Measurements from ENCODE around the gene SMYD3. TPM values are rescaled to one million over a fixed set of nuclear protein-coding genes. Genes with fewer than 3 reads are reported as not detected.

Gene SMYD3
- total and polyA plus RNA-seq, 9 of the 15 experiments (the other 6 are each of a cell fraction or from before 2014, with no cell fraction given): 128 to 440 (median 197) TPM

DNA sequence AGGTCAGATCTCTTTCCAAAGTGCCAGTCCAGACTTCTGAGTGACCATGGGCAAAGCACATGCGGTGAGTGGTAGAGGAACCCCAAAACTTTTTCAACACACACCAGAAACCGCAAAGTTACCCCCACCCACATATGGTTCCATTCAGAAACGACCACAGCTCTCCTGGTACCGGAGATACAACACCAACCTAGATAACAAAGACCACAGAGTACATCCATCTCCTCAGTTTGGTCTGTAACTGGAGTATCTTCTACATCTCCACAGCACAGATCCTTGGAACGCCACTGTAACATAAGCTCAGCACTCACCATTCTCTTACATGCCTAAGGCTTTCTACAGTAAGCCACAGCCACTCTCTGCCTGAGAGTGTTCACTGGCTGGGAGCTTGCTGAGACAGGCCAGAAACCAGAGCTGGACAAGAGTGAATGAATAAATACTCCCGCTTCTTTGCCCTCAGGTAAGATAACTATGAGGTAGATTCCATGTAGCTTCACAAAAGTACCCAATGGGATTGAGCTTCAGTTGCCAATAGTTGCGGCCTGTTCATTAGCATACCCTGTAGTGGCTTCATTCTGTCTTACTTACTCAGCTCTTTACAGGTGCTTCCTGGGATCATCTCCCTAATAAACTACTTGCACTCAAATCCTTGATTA, 81.8 kb downstream of the SMYD3 start (continued):
- TF ChIP-seq CXXC5 (CRISPR knock-in tag; IDR thresholded peaks at IDR 0.05) (peak; percentile 69), JUND (IDR thresholded peaks at IDR 0.05; ENCODE audit: borderline replicate concordance, low read depth, low read length) (no peak; the same call in 1 of the 2 replicates), JUND (tag; IDR thresholded peaks at IDR 0.05; ENCODE audit: borderline replicate concordance, low read depth, low read length) (peak; percentile 41; the same call in 1 of the 3 replicates), ZNF75A (CRISPR knock-in tag; IDR thresholded peaks at IDR 0.05) (no peak), NR2F6 (CRISPR knock-in tag; IDR thresholded peaks at IDR 0.05) (no peak), ZNF707 (CRISPR knock-in tag; conservative IDR thresholded peaks at IDR 0.05) (no peak), CREB1 (IDR thresholded peaks at IDR 0.05) (0 out of 2 replicates have a peak, but pooled peaks have one; percentile 33), CREB1 (CRISPR knock-in tag; IDR thresholded peaks at IDR 0.05) (no peak), ZNF583 (CRISPR knock-in tag; IDR thresholded peaks at IDR 0.05) (0 out of 2 replicates have a peak, but pooled peaks have one; percentile 14), ATF1 (CRISPR knock-in tag; IDR thresholded peaks at IDR 0.05) (no peak), ATF1 (tag; IDR thresholded peaks at IDR 0.05) (peak; percentile 36; the same call in 1 of the 2 replicates), NBN (IDR thresholded peaks at IDR 0.05; ENCODE audit: low read depth) (0 out of 2 replicates have a peak, but pooled peaks have one; percentile 49), KDM5B (IDR thresholded peaks at IDR 0.05; ENCODE audit: insufficient replicate concordance, low read depth, low read length) (peak; percentile 31), NCOA1 (IDR thresholded peaks at IDR 0.05; ENCODE audit: low read depth) (peak; percentile 54; the same call in 1 of the 2 replicates), SNIP1 (IDR thresholded peaks at IDR 0.05; ENCODE audit: low read depth) (no peak), HDAC1 (IDR thresholded peaks at IDR 0.05) (peak in 1 of 2 experiments; percentile 54; a peak in 1 of 4 replicates), BRD4 (IDR thresholded peaks at IDR 0.05) (peak; percentile 61; the same call in 1 of the 2 replicates), ARNT (IDR thresholded peaks at IDR 0.05) (0 out of 4 replicates have a peak, but pooled peaks of 1 of the 2 experiments have one; percentile 48), KAT2B (IDR thresholded peaks at IDR 0.05; ENCODE audit: low read depth, low read length) (no peak), FOSL1 (tag; conservative IDR thresholded peaks at IDR 0.05) (peak; percentile 52; the same call in 1 of the 2 replicates), KDM1A (IDR thresholded peaks at IDR 0.05) (peak; percentile 73 to 81), MTA1 (IDR thresholded peaks at IDR 0.05; ENCODE audit: borderline replicate concordance) (0 out of 2 replicates have a peak, but pooled peaks have one; percentile 47), NONO (IDR thresholded peaks at IDR 0.05; ENCODE audit: low read depth in 2 of 2, low read length in 1 of 2) (0 out of 4 replicates have a peak, but pooled peaks of 1 of the 2 experiments have one; percentile 26), HNRNPLL (IDR thresholded peaks at IDR 0.05; ENCODE audit: low read depth, low read length, poor library complexity, severe bottlenecking) (peak; percentile 36)
- TF ChIP-seq, protein P1, sequence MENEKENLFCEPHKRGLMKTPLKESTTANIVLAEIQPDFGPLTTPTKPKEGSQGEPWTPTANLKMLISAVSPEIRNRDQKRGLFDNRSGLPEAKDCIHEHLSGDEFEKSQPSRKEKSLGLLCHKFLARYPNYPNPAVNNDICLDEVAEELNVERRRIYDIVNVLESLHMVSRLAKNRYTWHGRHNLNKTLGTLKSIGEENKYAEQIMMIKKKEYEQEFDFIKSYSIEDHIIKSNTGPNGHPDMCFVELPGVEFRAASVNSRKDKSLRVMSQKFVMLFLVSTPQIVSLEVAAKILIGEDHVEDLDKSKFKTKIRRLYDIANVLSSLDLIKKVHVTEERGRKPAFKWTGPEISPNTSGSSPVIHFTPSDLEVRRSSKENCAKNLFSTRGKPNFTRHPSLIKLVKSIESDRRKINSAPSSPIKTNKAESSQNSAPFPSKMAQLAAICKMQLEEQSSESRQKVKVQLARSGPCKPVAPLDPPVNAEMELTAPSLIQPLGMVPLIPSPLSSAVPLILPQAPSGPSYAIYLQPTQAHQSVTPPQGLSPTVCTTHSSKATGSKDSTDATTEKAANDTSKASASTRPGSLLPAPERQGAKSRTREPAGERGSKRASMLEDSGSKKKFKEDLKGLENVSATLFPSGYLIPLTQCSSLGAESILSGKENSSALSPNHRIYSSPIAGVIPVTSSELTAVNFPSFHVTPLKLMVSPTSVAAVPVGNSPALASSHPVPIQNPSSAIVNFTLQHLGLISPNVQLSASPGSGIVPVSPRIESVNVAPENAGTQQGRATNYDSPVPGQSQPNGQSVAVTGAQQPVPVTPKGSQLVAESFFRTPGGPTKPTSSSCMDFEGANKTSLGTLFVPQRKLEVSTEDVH (IDR thresholded peaks at IDR 0.05; ENCODE audit: low read depth, partially characterized antibody): peak; percentile 50
- TF ChIP-seq, protein P2, sequence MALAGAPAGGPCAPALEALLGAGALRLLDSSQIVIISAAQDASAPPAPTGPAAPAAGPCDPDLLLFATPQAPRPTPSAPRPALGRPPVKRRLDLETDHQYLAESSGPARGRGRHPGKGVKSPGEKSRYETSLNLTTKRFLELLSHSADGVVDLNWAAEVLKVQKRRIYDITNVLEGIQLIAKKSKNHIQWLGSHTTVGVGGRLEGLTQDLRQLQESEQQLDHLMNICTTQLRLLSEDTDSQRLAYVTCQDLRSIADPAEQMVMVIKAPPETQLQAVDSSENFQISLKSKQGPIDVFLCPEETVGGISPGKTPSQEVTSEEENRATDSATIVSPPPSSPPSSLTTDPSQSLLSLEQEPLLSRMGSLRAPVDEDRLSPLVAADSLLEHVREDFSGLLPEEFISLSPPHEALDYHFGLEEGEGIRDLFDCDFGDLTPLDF (CRISPR knock-in tag; IDR thresholded peaks at IDR 0.05): no peak

Data from K562 (cell line).